SU-DHL-6 (cell line): ENCODE measurements around the gene P2RY8.

Experiments
- CTCF ChIP-seq: fragments of 200-600 bp; sonication (generic); IDR thresholded peaks from one replicate; pipeline ENCODE4 v1.5.1; 2017; ENCODE audit warnings: antibody characterized with exemption, mild to moderate bottlenecking, low read length, moderate library complexity; ENCODE audit not compliant: insufficient read depth, poor library complexity, severe bottlenecking
- EZH2phosphoT487 ChIP-seq: fragments of 200-600 bp; sonication (generic), shearing (Covaris generic); conservative IDR thresholded peaks from 2 replicates; pipeline ENCODE4 v1.6.1; 2018; ENCODE audit warnings: mild to moderate bottlenecking, antibody characterized with exemption, low read length, moderate library complexity, mixed read lengths

- TF ChIP-seq CTCF (no peak), EZH2phosphoT487 (no peak)
Observed at GRCh38 chrX:1584237-1585011, 47.4 kb upstream of the P2RY8 start.
